ENCODE results near the gene GMEB2.

Gene GMEB2

DNA sequence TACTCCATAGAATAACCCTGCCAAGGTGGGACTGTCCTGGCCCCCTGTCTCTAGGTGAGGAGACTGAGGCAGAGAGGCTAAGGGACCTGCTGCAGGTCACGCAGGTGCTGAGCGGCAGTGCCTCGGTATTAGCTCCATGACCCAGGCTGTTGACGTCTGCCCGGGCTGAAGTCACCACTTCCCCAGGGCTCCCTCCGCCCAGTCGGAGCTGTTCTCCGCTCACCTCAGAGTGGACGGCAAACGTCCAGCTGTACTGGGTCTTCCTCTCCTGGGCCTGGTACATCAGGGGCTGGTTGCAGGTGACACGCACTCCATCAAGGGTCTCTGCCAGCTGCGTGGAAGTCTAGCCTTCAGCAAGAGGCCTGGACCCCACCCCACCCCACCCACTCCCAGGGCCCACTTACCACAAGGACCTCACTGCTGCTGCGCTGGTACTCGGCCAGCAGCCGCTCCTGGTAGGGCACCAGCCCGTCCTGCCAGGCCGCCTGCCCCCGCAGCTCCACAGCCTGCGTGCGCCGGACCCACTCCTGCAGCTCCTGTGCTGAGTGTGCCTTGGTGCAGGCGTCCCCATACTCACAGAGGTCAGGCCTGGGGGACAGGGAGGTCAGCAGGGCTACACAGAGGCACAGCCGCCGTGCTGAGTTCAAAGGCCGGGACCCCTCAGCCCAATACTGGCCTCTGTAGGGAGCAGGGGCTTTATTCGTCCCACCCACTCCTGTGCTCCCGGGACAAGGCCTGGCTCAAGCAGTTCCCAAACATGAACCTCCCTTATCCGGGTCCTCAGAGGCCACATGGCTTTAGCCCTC is 56.4 kb downstream of the GMEB2 start:
- no peak overlapping the region for H3K4ac ChIP-seq (ENCODE audit: low read depth in 1 of 2, low read length in 2 of 2)
- WGBS: 94% methylated on average over 27 of the region's 28 CpGs

DNA sequence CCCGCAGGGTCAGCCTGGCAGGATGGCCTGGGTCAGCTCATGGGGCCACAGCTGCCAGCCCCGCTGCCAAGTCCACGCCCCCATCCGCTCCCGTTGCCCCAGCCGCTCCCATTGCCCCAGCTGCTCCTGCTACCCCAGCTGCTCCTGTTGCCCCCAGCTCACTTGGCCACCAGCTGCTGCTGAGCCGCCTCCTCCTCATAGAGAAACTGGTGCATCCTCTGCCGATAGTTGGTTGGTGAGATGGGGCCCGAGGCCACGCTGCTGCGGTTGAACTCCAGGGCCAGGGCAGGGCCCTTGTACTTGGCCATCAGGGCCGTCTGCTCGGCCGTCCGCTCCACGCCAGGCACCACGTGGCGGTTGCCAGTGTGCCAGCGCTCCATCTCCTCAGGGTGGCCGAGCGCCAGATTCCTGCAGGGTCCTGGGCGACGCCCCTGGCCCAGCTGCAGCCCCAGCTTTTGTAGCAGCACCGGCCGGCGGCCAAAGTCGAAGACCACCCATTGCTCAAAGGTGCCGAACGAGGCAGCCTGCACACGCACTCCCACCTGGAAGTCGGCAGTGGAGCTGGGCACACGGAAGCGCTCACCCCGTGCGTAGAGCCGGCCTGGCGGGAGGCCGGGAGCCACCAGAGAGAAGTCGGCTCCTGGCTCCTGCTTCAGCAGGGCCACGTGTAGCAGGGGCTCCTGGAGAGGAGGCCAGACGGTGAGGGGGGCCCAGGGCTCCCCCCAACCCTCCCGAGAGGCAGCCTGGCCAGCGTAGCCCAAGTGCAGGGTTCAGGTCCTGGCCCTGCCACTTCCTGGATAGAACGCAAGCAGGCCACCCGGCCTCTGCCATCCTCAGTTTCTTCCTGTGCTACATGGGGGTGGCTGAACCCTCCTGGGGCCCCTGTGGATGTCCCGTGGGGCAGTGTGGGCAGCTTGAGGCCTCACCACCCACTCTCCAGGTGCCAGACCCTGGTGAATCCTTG is 57.6 kb downstream of the GMEB2 start:
- H3K4me3 ChIP-seq (ENCODE audit: insufficient read depth in 1 of 2, low read depth in 1 of 2, low read length in 2 of 2): no peak overlapping the region
- 92% methylated on average over 46 of the region's 46 CpGs for WGBS
- H3K27ac ChIP-seq (ENCODE audit: low read length, poor library complexity, severe bottlenecking): no peak overlapping the region
- no peak overlapping the region for H3K9ac ChIP-seq (ENCODE audit: low read length)
- no peak overlapping the region for H2AFZ ChIP-seq (ENCODE audit: low read depth, low read length)
- H2BK12ac ChIP-seq (ENCODE audit: low read length in 2 of 2): no peak overlapping the region
- H3K4ac ChIP-seq (ENCODE audit: low read depth in 1 of 2, low read length in 2 of 2): no peak overlapping the region
- no peak overlapping the region for H3K23ac ChIP-seq (ENCODE audit: low read length in 2 of 2)
- no peak overlapping the region for H3K14ac ChIP-seq (ENCODE audit: low read length in 2 of 2)
- H3K27me3 ChIP-seq (ENCODE audit: control insufficient read depth in 1 of 2, insufficient read depth in 1 of 2, low read length in 2 of 2): no peaks in the 10 kb centered on the region
- peak overlapping the region; percentile 3 for H4K91ac ChIP-seq (ENCODE audit: low read length)
- H3K79me1 ChIP-seq (replicated peaks; ENCODE audit: low read length, poor library complexity, severe bottlenecking): peaks cover 20% of the 10 kb centered on the region
- no peak for DNase-seq
- no peak overlapping the region for H2AK5ac ChIP-seq (ENCODE audit: low read length, severe bottlenecking)
- no peak overlapping the region for H2BK120ac ChIP-seq (ENCODE audit: low read depth, low read length)
- H3K18ac ChIP-seq (ENCODE audit: low read depth in 1 of 2, low read length in 2 of 2): no peak overlapping the region
- H4K8ac ChIP-seq (ENCODE audit: low read length): peak overlapping the region; percentile 41
- no peak overlapping the region for H2BK15ac ChIP-seq (ENCODE audit: low read depth, poor library complexity, severe bottlenecking)
- peaks cover 17 to 73% of the 10 kb centered on the region in 2 experiments for H3K36me3 ChIP-seq (ENCODE audit: control insufficient read depth in 1 of 2, insufficient read depth in 2 of 2, low read depth in 1 of 2, low read length in 2 of 2)
- no peak overlapping the region for H2BK5ac ChIP-seq (ENCODE audit: low read depth, low read length, poor library complexity, severe bottlenecking)
- H3K4me2 ChIP-seq (ENCODE audit: low read length, poor library complexity, severe bottlenecking): no peak overlapping the region
- peaks cover 36% of the 10 kb centered on the region for H3K4me1 ChIP-seq (ENCODE audit: control insufficient read depth, insufficient read depth, low read depth, low read length)
- H3K9me3 ChIP-seq (ENCODE audit: control insufficient read depth, low read length): no peaks in the 10 kb centered on the region

More for the DNA sequence above, 56.4 kb downstream of the GMEB2 start:
- no peak overlapping the region for H2BK12ac ChIP-seq (ENCODE audit: low read length in 2 of 2)
- no peak overlapping the region for H3K14ac ChIP-seq (ENCODE audit: low read length in 2 of 2)
- H3K4me3 ChIP-seq (ENCODE audit: insufficient read depth in 1 of 2, low read depth in 1 of 2, low read length in 2 of 2): no peak overlapping the region
- H3K9me3 ChIP-seq (ENCODE audit: control insufficient read depth, low read length): no peaks in the 10 kb centered on the region
- H4K8ac ChIP-seq (ENCODE audit: low read length): no peak overlapping the region
- H2BK5ac ChIP-seq (ENCODE audit: low read depth, low read length, poor library complexity, severe bottlenecking): no peak overlapping the region
- no peak overlapping the region for H2BK15ac ChIP-seq (ENCODE audit: low read depth, poor library complexity, severe bottlenecking)
- no peak overlapping the region for H2AK5ac ChIP-seq (ENCODE audit: low read length, severe bottlenecking)
- H3K4me1 ChIP-seq (ENCODE audit: control insufficient read depth, insufficient read depth, low read depth, low read length): peaks cover 47% of the 10 kb centered on the region
- H3K27ac ChIP-seq (ENCODE audit: low read length, poor library complexity, severe bottlenecking): no peak overlapping the region
- H2AFZ ChIP-seq (ENCODE audit: low read depth, low read length): no peak overlapping the region
- no peak overlapping the region for H3K18ac ChIP-seq (ENCODE audit: low read depth in 1 of 2, low read length in 2 of 2)
- DNase-seq: no peak
- no peak overlapping the region for H3K9ac ChIP-seq (ENCODE audit: low read length)
- H3K27me3 ChIP-seq (ENCODE audit: control insufficient read depth in 1 of 2, insufficient read depth in 1 of 2, low read length in 2 of 2): no peaks in the 10 kb centered on the region
- no peak overlapping the region for H3K23ac ChIP-seq (ENCODE audit: low read length in 2 of 2)
- H3K4me2 ChIP-seq (ENCODE audit: low read length, poor library complexity, severe bottlenecking): no peak overlapping the region
- H3K79me1 ChIP-seq (replicated peaks; ENCODE audit: low read length, poor library complexity, severe bottlenecking): peaks cover 20% of the 10 kb centered on the region
- no peak overlapping the region for H2BK120ac ChIP-seq (ENCODE audit: low read depth, low read length)
- H3K36me3 ChIP-seq (ENCODE audit: control insufficient read depth in 1 of 2, insufficient read depth in 2 of 2, low read depth in 1 of 2, low read length in 2 of 2): peaks cover 13 to 61% of the 10 kb centered on the region in 2 experiments
- H4K91ac ChIP-seq (ENCODE audit: low read length): no peak overlapping the region

DNA sequence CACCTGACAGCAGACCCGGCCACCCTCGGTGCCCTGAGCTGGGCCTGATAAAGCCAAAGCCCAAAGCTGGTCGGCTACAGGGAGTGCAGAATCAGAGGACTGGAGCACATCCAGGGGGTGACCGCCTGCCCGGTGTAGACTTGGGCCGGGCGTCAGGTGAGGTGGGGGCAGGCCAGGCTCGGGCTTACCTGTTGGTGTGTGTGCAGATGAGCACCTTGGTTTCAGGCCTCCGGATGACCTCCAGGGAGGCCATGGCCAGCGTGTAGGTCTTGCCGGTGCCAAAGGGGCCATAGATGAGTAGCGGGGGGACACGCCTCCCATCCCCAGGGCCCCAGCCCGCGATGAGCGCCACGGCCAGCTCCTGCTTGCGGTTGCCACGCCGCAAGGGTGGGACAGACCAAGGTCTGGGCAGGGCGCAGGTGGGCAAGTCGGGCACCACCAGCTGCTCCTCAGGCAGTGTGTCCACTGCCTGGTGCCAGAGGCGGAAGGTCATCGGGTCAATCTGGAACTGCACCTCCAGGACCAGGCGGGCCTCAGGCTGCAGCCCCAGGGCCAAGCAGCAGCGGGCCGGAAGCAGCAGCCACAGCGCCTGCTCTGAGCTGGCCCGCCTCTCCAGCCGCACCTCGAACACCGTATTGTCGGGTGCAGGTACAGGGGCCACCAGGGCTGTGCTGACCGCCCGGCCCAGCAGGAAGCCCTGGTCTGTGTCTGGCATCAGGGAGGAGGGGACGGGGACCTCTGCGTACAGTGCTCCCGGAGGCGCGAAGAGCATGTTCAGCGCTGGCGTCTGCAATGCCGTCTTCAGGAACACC is 58.5 kb downstream of the GMEB2 start:
- Histone ChIP-seq H2BK15ac (ENCODE audit: low read depth, poor library complexity, severe bottlenecking) (no peak overlapping the region), H4K91ac (ENCODE audit: low read length) (no peak overlapping the region), H3K9me3 (ENCODE audit: control insufficient read depth, low read length) (no peaks in the 10 kb centered on the region), H3K23ac (ENCODE audit: low read length in 2 of 2) (no peak overlapping the region), H3K4me1 (ENCODE audit: control insufficient read depth, insufficient read depth, low read depth, low read length) (peaks cover 33% of the 10 kb centered on the region), H3K4me2 (ENCODE audit: low read length, poor library complexity, severe bottlenecking) (no peak overlapping the region), H2BK12ac (ENCODE audit: low read length in 2 of 2) (no peak overlapping the region), H3K9ac (ENCODE audit: low read length) (no peak overlapping the region), H3K14ac (ENCODE audit: low read length in 2 of 2) (no peak overlapping the region), H4K8ac (ENCODE audit: low read length) (peak overlapping the region; percentile 28), H3K27ac (ENCODE audit: low read length, poor library complexity, severe bottlenecking) (no peak overlapping the region), H3K4ac (ENCODE audit: low read depth in 1 of 2, low read length in 2 of 2) (no peak overlapping the region), H3K79me1 (replicated peaks; ENCODE audit: low read length, poor library complexity, severe bottlenecking) (peaks cover 16% of the 10 kb centered on the region), H2BK5ac (ENCODE audit: low read depth, low read length, poor library complexity, severe bottlenecking) (no peak overlapping the region), H3K36me3 (ENCODE audit: control insufficient read depth in 1 of 2, insufficient read depth in 2 of 2, low read depth in 1 of 2, low read length in 2 of 2) (peaks cover 25 to 82% of the 10 kb centered on the region in 2 experiments), H2AK5ac (ENCODE audit: low read length, severe bottlenecking) (no peak overlapping the region), H2BK120ac (ENCODE audit: low read depth, low read length) (no peak overlapping the region), H2AFZ (ENCODE audit: low read depth, low read length) (no peak overlapping the region), H3K27me3 (ENCODE audit: control insufficient read depth in 1 of 2, insufficient read depth in 1 of 2, low read length in 2 of 2) (no peaks in the 10 kb centered on the region), H3K4me3 (ENCODE audit: insufficient read depth in 1 of 2, low read depth in 1 of 2, low read length in 2 of 2) (no peak overlapping the region), H3K18ac (ENCODE audit: low read depth in 1 of 2, low read length in 2 of 2) (no peak overlapping the region)
- DNase-seq: no peak
- WGBS: 95% methylated on average over 42 of the region's 43 CpGs
